Activated CD8-positive, alpha-beta T cell treated with anti-CD3 and anti-CD28 coated beads, Interleukin-2, amount 10 ng/mL, durations not matched to agents 7 days and 5 days (primary cell): ENCODE data around the gene CBLC. TPM values are rescaled to one million over a fixed set of nuclear protein-coding genes. Genes with fewer than 3 reads are reported as not detected.
A peak's percentile ranks its signal among the peaks of the same experiment; 100 is the strongest.

Experiments
- ATAC-seq: fragments of 150-1000 bp; cut with Tn5 transposase; one replicate; pipeline ENCODE4 v1.10.0; 2021; ENCODE audit warnings: moderate library complexity
- CTCF ChIA-PET: fragments of 350-600 bp; sonication (Branson Sonifier 250); formaldehyde crosslinking; loops from one replicate; lab custom pipeline; 2021; ENCODE audit warnings: antibody characterized with exemption; lab: Charles Lee
- POLR2A ChIA-PET: fragments of 350-600 bp; sonication (Branson Sonifier 250); formaldehyde crosslinking; loops from one replicate; lab custom pipeline; 2021; ENCODE audit warnings: antibody characterized with exemption; lab: Charles Lee
- DNase-seq: peaks from one replicate; pipeline ENCODE4 v3.0.0-alpha.2; 2020
- H3K27ac Mint-ChIP-seq: one replicate; pipeline ENCODE4 v1.8.0; 2021; ENCODE audit warnings: mild to moderate bottlenecking, mixed read lengths
- H3K27me3 Mint-ChIP-seq: one replicate; pipeline ENCODE4 v1.8.0; 2021; ENCODE audit warnings: low read depth, mixed read lengths
- H3K36me3 Mint-ChIP-seq: one replicate; pipeline ENCODE4 v1.8.0; 2021; ENCODE audit warnings: low read depth, mixed read lengths
- H3K4me1 Mint-ChIP-seq: one replicate; pipeline ENCODE4 v1.8.0; 2021; ENCODE audit warnings: low read depth, mixed read lengths
- H3K4me3 Mint-ChIP-seq: one replicate; pipeline ENCODE4 v1.8.0; 2021; ENCODE audit warnings: mild to moderate bottlenecking, mixed read lengths
- H3K9me3 Mint-ChIP-seq: one replicate; pipeline ENCODE4 v1.8.0; 2022; ENCODE audit warnings: mixed read lengths; ENCODE audit not compliant: insufficient read depth
- total RNA-seq, 2 experiments: library from RNA; stranded (reverse); gene quantifications; one replicate each; pipeline ENCODE4 v1.2.3, GENCODE V29; 2021

CBLC gene
- total RNA-seq, 2 experiments from 2014 or later = not detected

- Mint-ChIP-seq H3K27ac (peak overlapping the region; percentile 91), H3K4me1 (peaks cover 59% of the 10 kb centered on the region), H3K27me3 (peaks cover 5% of the 10 kb centered on the region), H3K4me3 (peak overlapping the region; percentile 84), H3K36me3 (peaks cover 32% of the 10 kb centered on the region), H3K9me3 (no peaks in the 10 kb centered on the region)
- ChIA-PET CTCF (no interaction called here), POLR2A (interaction anchor here (0.6 kb wide), 1 partner anchor 24 kb away, joined by 3 read pairs; no protein-coding TSS in a partner anchor)
- DNase-seq (no peak), ATAC-seq (peak; percentile 39)
These were observed 29.8 kb upstream of the CBLC start for GRCh38 chr19:44747739-44748425.

- H3K36me3 Mint-ChIP-seq = peaks cover 35% of the 10 kb centered on the region
- ChIA-PET CTCF (interaction anchor here (2.3 to 6.1 kb wide), 2 partner anchors 22 to 25 kb away, joined by 19 to 56 read pairs; no protein-coding TSS in a partner anchor), POLR2A (interaction anchor here (1.3 to 1.6 kb wide), 3 partner anchors 17 to 25 kb away, joined by 4 to 9 read pairs (median 4); no protein-coding TSS in a partner anchor)
- H3K27ac Mint-ChIP-seq = peak within 1 kb of the TSS; percentile 91
- H3K9me3 Mint-ChIP-seq = no peaks in the 10 kb centered on the region
- peaks cover 5% of the 10 kb centered on the region for H3K27me3 Mint-ChIP-seq
- H3K4me3 Mint-ChIP-seq = peak within 1 kb of the TSS; percentile 89
- DNase-seq = peak; percentile 75
- H3K4me1 Mint-ChIP-seq = peaks cover 64% of the 10 kb centered on the region
- peak; percentile 47 for ATAC-seq
These were observed 29.1 kb upstream of the CBLC start, which contains the start of gene BCL3 for GRCh38 chr19:44748426-44749254. Gene BCL3, plus strand, starts transcription at chr19:44748708. Its CDS starts 83 bp downstream, at chr19:44748791.

- H3K27ac Mint-ChIP-seq = peak overlapping the region; percentile 85
- peaks cover 35% of the 10 kb centered on the region for H3K36me3 Mint-ChIP-seq
- H3K27me3 Mint-ChIP-seq = peaks cover 5% of the 10 kb centered on the region
- ChIA-PET CTCF (interaction anchor here (0.5 to 6.1 kb wide), 3 partner anchors 21 to 1942 kb away, joined by 3 to 56 read pairs (median 19); no protein-coding TSS in a partner anchor), POLR2A (interaction anchor here (0.6 to 1.6 kb wide), 4 partner anchors 16 to 160 kb away, joined by 3 to 9 read pairs (median 4); no protein-coding TSS in a partner anchor)
- H3K4me1 Mint-ChIP-seq = peaks cover 70% of the 10 kb centered on the region
- H3K4me3 Mint-ChIP-seq = peak overlapping the region; percentile 89
- ATAC-seq (no peak), DNase-seq (no peak)
- H3K9me3 Mint-ChIP-seq = no peaks in the 10 kb centered on the region
These were observed 28.4 kb upstream of the CBLC start for GRCh38 chr19:44749292-44749691.

- H3K36me3 Mint-ChIP-seq = peaks cover 39% of the 10 kb centered on the region
- peaks cover 5% of the 10 kb centered on the region for H3K27me3 Mint-ChIP-seq
- H3K4me1 Mint-ChIP-seq = peaks cover 76% of the 10 kb centered on the region
- ChIA-PET CTCF (interaction anchor here (2.3 to 6.1 kb wide), 2 partner anchors 21 to 26 kb away, joined by 19 to 56 read pairs; no protein-coding TSS in a partner anchor), POLR2A (interaction anchor here (1.3 to 1.6 kb wide), 2 partner anchors 15 to 21 kb away, joined by 4 read pairs; no protein-coding TSS in a partner anchor)
- ATAC-seq = no peak
- peak overlapping the region; percentile 85 for H3K27ac Mint-ChIP-seq
- no peak for DNase-seq
- no peaks in the 10 kb centered on the region for H3K9me3 Mint-ChIP-seq
- peak overlapping the region; percentile 89 for H3K4me3 Mint-ChIP-seq
These were observed 27.7 kb upstream of the CBLC start for GRCh38 chr19:44749994-44750393.

GRCh38 chr19:44752123-44752815 is 25.4 kb upstream of the CBLC start:
- peaks cover 53% of the 10 kb centered on the region for H3K36me3 Mint-ChIP-seq

GRCh38 chr19:44752816-44753625 is 24.7 kb upstream of the CBLC start:
- ChIA-PET POLR2A (interaction anchor here (0.8 to 1.3 kb wide), 3 partner anchors 18 to 29 kb away, joined by 3 to 7 read pairs (median 6); no protein-coding TSS in a partner anchor), CTCF (interaction anchor here (0.9 to 8.9 kb wide), 5 partner anchors 13 to 60 kb away, joined by 3 to 79 read pairs (median 14); no protein-coding TSS in a partner anchor)
- peak overlapping the region; percentile 96 for H3K27ac Mint-ChIP-seq

More at GRCh38 chr19:44752123-44752815, 25.4 kb upstream of the CBLC start:
- no peak for ATAC-seq
- ChIA-PET CTCF (interaction anchor here (0.9 to 8.9 kb wide), 4 partner anchors 14 to 59 kb away, joined by 3 to 79 read pairs (median 35); no protein-coding TSS in a partner anchor), POLR2A (interaction anchor here (0.7 to 1.3 kb wide), 4 partner anchors 15 to 981 kb away, joined by 3 to 7 read pairs (median 3); no protein-coding TSS in a partner anchor)
- peak overlapping the region; percentile 96 for H3K27ac Mint-ChIP-seq
- peak overlapping the region; percentile 89 for H3K4me3 Mint-ChIP-seq
- no peaks in the 10 kb centered on the region for H3K27me3 Mint-ChIP-seq
- DNase-seq = no peak
- H3K4me1 Mint-ChIP-seq = peaks cover 74% of the 10 kb centered on the region
- H3K9me3 Mint-ChIP-seq = no peaks in the 10 kb centered on the region

GRCh38 chr19:44753626-44753931 is 24.1 kb upstream of the CBLC start:
- peak overlapping the region; percentile 96 for H3K27ac Mint-ChIP-seq
- peaks cover 64% of the 10 kb centered on the region for H3K36me3 Mint-ChIP-seq
- peak overlapping the region; percentile 89 for H3K4me3 Mint-ChIP-seq
- CTCF ChIA-PET = interaction anchor here (1.8 to 8.9 kb wide), 4 partner anchors 13 to 31 kb away, joined by 6 to 79 read pairs (median 35); no protein-coding TSS in a partner anchor
- ATAC-seq (no peak), DNase-seq (no peak)
- no peaks in the 10 kb centered on the region for H3K27me3 Mint-ChIP-seq
- POLR2A ChIA-PET = interaction anchor here (0.8 to 1.3 kb wide), 4 partner anchors 10 to 30 kb away, joined by 3 to 7 read pairs (median 5); no protein-coding TSS in a partner anchor
- H3K4me1 Mint-ChIP-seq = peaks cover 70% of the 10 kb centered on the region
- H3K9me3 Mint-ChIP-seq = no peaks in the 10 kb centered on the region

More at GRCh38 chr19:44752816-44753625, 24.7 kb upstream of the CBLC start:
- peaks cover 59% of the 10 kb centered on the region for H3K36me3 Mint-ChIP-seq
- peaks cover 68% of the 10 kb centered on the region for H3K4me1 Mint-ChIP-seq
- peak; percentile 98 for DNase-seq
- H3K9me3 Mint-ChIP-seq = no peaks in the 10 kb centered on the region
- H3K4me3 Mint-ChIP-seq = peak overlapping the region; percentile 89
- no peaks in the 10 kb centered on the region for H3K27me3 Mint-ChIP-seq
- peak; percentile 78 for ATAC-seq

- ChIA-PET POLR2A (interaction anchor here (0.6 to 1.3 kb wide), 4 partner anchors 10 to 30 kb away, joined by 3 to 7 read pairs (median 4); no protein-coding TSS in a partner anchor), CTCF (interaction anchor here (1.8 to 8.9 kb wide), 4 partner anchors 12 to 31 kb away, joined by 6 to 79 read pairs (median 35); no protein-coding TSS in a partner anchor)
- Mint-ChIP-seq H3K9me3 (no peaks in the 10 kb centered on the region), H3K27me3 (no peaks in the 10 kb centered on the region), H3K27ac (peak overlapping the region; percentile 96), H3K4me3 (peak overlapping the region; percentile 89), H3K36me3 (peaks cover 66% of the 10 kb centered on the region), H3K4me1 (peaks cover 72% of the 10 kb centered on the region)
- ATAC-seq = peak; percentile 32
- DNase-seq = peak; percentile 81
These were observed 23.5 kb upstream of the CBLC start for GRCh38 chr19:44753932-44754749.

GRCh38 chr19:44754750-44755080 is 23.0 kb upstream of the CBLC start:
- Mint-ChIP-seq H3K36me3 (peaks cover 63% of the 10 kb centered on the region), H3K27me3 (no peaks in the 10 kb centered on the region), H3K27ac (peak overlapping the region; percentile 96), H3K9me3 (no peaks in the 10 kb centered on the region), H3K4me1 (peaks cover 71% of the 10 kb centered on the region), H3K4me3 (peak overlapping the region; percentile 89)
- DNase-seq = no peak
- no peak for ATAC-seq
- ChIA-PET POLR2A (interaction anchor here (0.6 kb wide), 1 partner anchor 12 kb away, joined by 4 read pairs; no protein-coding TSS in a partner anchor), CTCF (interaction anchor here (1.8 to 8.9 kb wide), 4 partner anchors 11 to 31 kb away, joined by 6 to 79 read pairs (median 35); no protein-coding TSS in a partner anchor)
